HG02840 (cell line): Measurements from ENCODE around the gene NR0B1.

ENCODE experiments used
- ATAC-seq: cut with Tn5 transposase; IDR thresholded peaks from one replicate; pipeline ENCODE4 v1.9.1; 2021; ENCODE audit warnings: mild to moderate bottlenecking, moderate library complexity, moderate number of reproducible peaks; ENCODE audit not compliant: unreplicated experiment, low FRiP score

NR0B1 gene, protein sequence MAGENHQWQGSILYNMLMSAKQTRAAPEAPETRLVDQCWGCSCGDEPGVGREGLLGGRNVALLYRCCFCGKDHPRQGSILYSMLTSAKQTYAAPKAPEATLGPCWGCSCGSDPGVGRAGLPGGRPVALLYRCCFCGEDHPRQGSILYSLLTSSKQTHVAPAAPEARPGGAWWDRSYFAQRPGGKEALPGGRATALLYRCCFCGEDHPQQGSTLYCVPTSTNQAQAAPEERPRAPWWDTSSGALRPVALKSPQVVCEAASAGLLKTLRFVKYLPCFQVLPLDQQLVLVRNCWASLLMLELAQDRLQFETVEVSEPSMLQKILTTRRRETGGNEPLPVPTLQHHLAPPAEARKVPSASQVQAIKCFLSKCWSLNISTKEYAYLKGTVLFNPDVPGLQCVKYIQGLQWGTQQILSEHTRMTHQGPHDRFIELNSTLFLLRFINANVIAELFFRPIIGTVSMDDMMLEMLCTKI

DNA sequence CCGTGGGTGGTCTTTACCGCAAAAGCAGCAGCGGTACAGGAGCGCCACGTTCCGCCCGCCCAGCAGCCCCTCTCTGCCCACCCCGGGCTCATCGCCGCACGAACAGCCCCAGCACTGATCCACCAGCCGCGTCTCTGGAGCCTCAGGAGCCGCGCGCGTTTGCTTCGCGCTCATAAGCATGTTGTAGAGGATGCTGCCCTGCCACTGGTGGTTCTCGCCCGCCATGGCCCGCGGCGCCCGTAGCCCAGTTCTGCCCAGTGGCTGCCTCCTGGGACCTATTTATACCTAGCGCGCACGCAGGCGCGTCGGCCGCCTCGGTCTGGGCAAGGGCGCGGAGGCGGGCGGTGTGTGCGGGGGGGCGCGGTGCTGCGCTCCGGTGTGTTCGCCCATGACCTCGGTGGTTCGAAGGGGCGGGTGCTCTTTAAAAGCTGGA lies at the start of gene NR0B1:
TSS of gene NR0B1 (minus strand) at position 252 of the 433 bp plus-strand sequence. CDS start at position 225, 27 bp downstream.
- no peak for ATAC-seq

GRCh38 chrX:30349946-30350345 lies 40.8 kb upstream of the NR0B1 start:
- no peak for ATAC-seq

- no peak for ATAC-seq
Measured at GRCh38 chrX:30343206-30343605, 34.0 kb upstream of the NR0B1 start.

- ATAC-seq, result no peak
Measured at GRCh38 chrX:30340753-30341152, 31.6 kb upstream of the NR0B1 start.

- ATAC-seq, result no peak
Measured at GRCh38 chrX:30327762-30328161, 18.6 kb upstream of the NR0B1 start.

- no peak for ATAC-seq
Measured at GRCh38 chrX:30317308-30317707, 8.1 kb upstream of the NR0B1 start.

DNA sequence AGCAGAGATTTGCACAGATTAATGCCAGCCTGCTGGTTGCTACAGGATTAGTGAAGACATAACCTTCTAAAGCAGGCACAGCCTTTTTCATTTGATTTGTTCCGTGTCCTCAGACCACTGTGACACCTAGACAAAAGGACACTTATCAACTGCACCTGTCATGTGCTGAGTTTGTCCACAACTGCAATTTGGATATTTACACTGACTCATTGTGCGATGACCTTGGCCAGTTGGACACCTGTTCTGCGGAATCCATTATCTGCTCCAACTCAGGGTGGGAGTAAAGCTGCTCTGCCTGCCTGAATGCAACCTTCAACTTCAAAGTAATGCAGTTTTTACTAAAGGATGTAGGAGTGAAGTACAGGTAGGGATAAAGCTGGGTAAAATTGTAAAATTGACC lies 4.1 kb upstream of the NR0B1 start:
- no peak for ATAC-seq

DNA sequence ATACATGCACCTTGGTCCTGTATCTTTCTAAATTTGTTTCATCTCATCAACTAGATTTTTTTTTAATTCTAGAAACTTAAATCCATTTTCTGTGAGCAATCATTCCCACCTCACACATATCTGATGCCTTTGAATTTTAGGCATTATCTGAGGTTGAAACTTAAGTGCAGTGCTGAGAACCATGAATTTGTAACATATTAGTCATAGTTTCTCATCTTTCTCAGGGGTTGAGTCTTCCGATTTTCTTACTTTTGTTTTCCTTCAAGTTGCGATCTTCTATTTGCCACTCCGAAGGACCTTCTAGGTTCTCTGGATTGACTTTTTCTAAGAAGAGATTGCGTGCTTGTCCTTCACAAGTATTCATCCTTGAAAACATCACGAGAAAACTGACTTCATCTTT lies 3.7 kb upstream of the NR0B1 start:
- no peak for ATAC-seq

- no peak for ATAC-seq
Measured at GRCh38 chrX:30310429-30311206, 1.4 kb upstream of the NR0B1 start.

- ATAC-seq, result no peak
Measured at GRCh38 chrX:30308263-30309138, 689 bp downstream of the NR0B1 start.

DNA sequence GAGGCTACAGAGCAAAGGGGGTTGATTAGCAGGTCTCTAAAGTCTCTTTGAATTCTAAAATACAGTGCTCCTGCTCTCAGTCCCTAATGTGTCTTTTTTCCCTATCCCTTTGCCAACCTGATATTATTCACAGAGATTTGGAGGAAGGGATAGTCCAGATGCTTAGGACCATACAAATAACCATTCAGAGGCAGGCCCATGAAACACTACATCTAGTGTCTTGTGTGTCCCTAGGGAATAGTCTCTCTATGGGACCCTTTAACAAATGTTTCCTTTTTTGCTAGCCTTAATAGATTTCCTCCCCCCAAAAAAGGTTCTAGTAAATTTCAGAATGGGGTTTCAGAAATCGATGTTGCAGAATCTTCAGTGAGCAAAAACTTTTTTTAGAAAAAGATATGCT lies 1.7 kb downstream of the NR0B1 start:
- no peak for ATAC-seq

DNA sequence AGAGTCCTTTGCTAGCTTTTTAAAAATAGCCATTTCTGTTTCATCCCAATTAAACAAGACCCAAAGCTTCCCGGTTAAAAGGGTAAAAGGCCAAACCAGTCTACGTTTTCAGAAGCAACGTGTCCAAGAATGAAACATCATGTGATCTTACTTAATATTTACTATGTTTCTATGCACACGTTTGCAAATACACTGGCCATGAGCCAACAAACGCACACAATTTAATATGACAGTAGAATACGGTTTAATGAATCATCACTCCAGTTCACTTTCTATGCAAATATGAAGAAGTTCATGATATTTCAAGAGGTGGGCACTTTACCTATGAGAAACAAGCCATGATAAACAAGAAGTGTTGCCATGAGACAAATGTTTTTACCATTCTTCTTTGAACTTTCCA lies 4.3 kb downstream of the NR0B1 start:
- ATAC-seq, result no peak

- no peak for ATAC-seq
Measured at GRCh38 chrX:30302956-30303355, 6.2 kb downstream of the NR0B1 start.

GRCh38 chrX:30301963-30302362 lies 7.2 kb downstream of the NR0B1 start:
- no peak for ATAC-seq

GRCh38 chrX:30301208-30301607 lies 8.0 kb downstream of the NR0B1 start:
- no peak for ATAC-seq

- ATAC-seq, result no peak
Measured at GRCh38 chrX:30296408-30297254, 12.6 kb downstream of the NR0B1 start.

DNA sequence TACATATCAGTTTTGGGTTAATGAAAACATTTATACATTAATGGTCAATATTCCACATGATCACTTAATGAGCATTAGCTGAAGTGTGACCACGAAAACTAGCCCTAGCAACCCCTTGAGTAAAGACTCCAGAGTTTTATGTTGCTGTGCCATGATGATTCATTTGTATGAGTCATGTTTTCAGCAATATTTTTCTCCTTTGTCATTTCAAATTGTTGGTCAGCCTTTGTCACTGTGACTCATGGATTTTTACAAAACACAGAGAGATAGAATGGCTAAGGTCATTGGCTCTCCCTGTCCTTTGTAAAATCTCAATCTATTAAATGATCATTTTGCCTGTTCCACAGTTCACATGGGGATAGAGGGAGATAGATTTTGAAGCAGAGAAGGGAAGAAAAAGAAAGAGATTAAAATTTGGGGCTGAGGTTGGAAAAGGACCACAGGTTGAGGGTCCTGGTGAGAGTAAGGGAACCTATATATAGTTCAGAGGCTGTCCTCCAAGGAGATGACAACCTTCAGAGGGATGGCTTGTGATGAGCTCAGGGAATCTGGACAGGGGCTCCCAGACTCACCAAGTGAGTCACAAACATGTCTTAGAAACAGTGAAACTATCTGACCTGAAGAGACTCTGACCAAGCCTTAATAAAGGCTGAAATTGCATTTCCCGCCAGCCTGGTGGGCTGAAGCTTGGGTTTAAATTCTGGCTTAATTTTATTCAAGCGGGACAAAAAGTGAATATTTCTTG lies 25.6 kb downstream of the NR0B1 start:
- no peak for ATAC-seq

- ATAC-seq, result no peak
Measured at GRCh38 chrX:30282527-30282926, 26.7 kb downstream of the NR0B1 start.

DNA sequence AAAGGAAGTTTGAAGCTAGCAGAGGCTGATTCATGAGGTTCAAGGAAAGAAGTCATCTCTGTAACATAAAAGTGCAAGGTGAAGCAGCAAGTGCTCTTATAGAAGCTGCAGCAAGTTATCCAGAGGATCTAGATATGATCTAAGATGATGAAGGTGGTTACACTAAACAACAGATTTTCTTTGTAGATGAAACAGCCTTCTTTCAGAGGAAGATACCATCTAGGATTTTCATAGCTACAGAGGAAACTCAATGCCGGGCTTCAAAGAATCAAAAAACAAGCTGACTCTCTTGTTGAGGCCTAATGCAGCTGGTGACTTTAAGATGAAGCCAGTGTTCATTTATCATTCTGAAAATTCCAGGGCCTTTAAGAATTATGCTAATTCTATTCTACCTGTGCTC lies 28.8 kb downstream of the NR0B1 start:
- no peak for ATAC-seq
